Body of pancreas (tissue), 4 donors: Measurements from ENCODE around the gene AMN1.

Experiments
- CTCF ChIP-seq, 7 experiments: fragments of 450-650 bp in 4 of 7; fragments of 200-600 bp in 3 of 7; sonication (generic) in 3 of 7; IDR thresholded peaks; one replicate each; pipeline ENCODE4 v1.5.1; 2016 to 2019; ENCODE audit warnings: antibody characterized with exemption in 7 of 7
- POLR2A ChIP-seq, 3 donors: fragments of 450-650 bp; IDR thresholded peaks; one replicate each; pipeline ENCODE4 v1.6.1; 2016; ENCODE audit warnings: antibody characterized with exemption in 3 of 3, mild to moderate bottlenecking in 2 of 3

GRCh38 chr12:31729705-31730104, 884 bp upstream of the AMN1 start:
- TF ChIP-seq POLR2A (IDR thresholded peaks at IDR 0.05) (no peak), CTCF (IDR thresholded peaks at IDR 0.05) (no peak)
